H1 (cell line): ENCODE data around the gene LYVE1. TPM values are rescaled to one million over a fixed set of nuclear protein-coding genes. Genes with fewer than 3 reads are reported as not detected.
A peak's percentile ranks its signal among the peaks of the same experiment; 100 is the strongest.

Experiments used
- ASH2L ChIP-seq: fragments of 200-600, 300-600 bp; sonication (generic); IDR thresholded peaks from one replicate; pipeline ENCODE4 v1.7.1; 2017; ENCODE audit warnings: low read length
- CHD7 ChIP-seq: fragments of 300-600 bp; sonication (generic); IDR thresholded peaks from 2 replicates; pipeline ENCODE4 v1.7.1; 2012; ENCODE audit warnings: low read length, moderate library complexity, mild to moderate bottlenecking, inconsistent platforms; ENCODE audit not compliant: insufficient replicate concordance
- EZH2 ChIP-seq: fragments of 200-600 bp; sonication (generic); IDR thresholded peaks from 2 replicates; pipeline ENCODE4 v1.7.1; 2012; ENCODE audit warnings: low read depth, mild to moderate bottlenecking, moderate library complexity, low read length, inconsistent platforms; ENCODE audit not compliant: severe bottlenecking
- HDAC2 ChIP-seq, 2 experiments: fragments of 300-600 bp in 1 of 2; sonication (generic) in 1 of 2; IDR thresholded peaks; 2 replicates each; pipeline ENCODE4 v1.6.1; 2011 to 2012; ENCODE audit warnings: low read depth in 2 of 2, low read length in 2 of 2, mild to moderate bottlenecking in 2 of 2, moderate library complexity in 2 of 2, borderline replicate concordance in 1 of 2, inconsistent platforms in 1 of 2
- JUND ChIP-seq: IDR thresholded peaks from 2 replicates; pipeline ENCODE4 v1.6.1; 2011; ENCODE audit warnings: mild to moderate bottlenecking, improper control_type of control experiment, low read length
- NANOG ChIP-seq: IDR thresholded peaks from 2 replicates; pipeline ENCODE4 v1.6.1; 2011; ENCODE audit warnings: low read length, low read depth, mild to moderate bottlenecking, inconsistent platforms; ENCODE audit not compliant: insufficient read depth, poor library complexity, severe bottlenecking
- RFX5 ChIP-seq: IDR thresholded peaks from 2 replicates; pipeline ENCODE4 v1.6.1; 2011; ENCODE audit warnings: low read depth, low read length, improper control_type of control experiment, borderline replicate concordance
- RNF2 ChIP-seq: fragments of 200-900, 300-1000 bp; sonication (generic); IDR thresholded peaks from 2 replicates; pipeline ENCODE4 v1.7.1; 2016; ENCODE audit warnings: borderline replicate concordance, low read depth, mild to moderate bottlenecking, antibody characterized with exemption, low read length; ENCODE audit not compliant: poor library complexity, severe bottlenecking; ENCODE audit errors: missing control alignments
- SRF ChIP-seq: IDR thresholded peaks from 2 replicates; pipeline ENCODE4 v1.6.1; 2011; ENCODE audit warnings: mild to moderate bottlenecking, low read depth, low read length, moderate library complexity
- polyA plus RNA-seq, 7 experiments: library from polyadenylated mRNA; depleted of rRNA in 3 of 7; stranded (reverse) in 5 of 7; unstranded in 2 of 7; fragments of >200 nt in 5 of 7; fragments of 200-250 nt in 2 of 7; gene quantifications; 1 replicate in 5 of 7; 2 replicates in 1 of 7; 4 replicates in 1 of 7; pipeline versions ENCODE4 v1.2.1 to v1.2.3, GENCODE V29; 2011 to 2013; ENCODE audit warnings: missing spikeins in 2 of 7, mixed read lengths in 2 of 7
- total RNA-seq: library from RNA; stranded (reverse); fragmentation: NEBNext Ultra II Directional; extraction: Animal tissue kit (Norgen Biotek cat#: 25700); gene quantifications from 2 replicates; pipeline ENCODE4 v1.2.1, GENCODE V29; 2021

LYVE1 gene
- total and polyA plus RNA-seq, 2 of the 8 experiments (the other 6 are each of a cell fraction or from before 2014, with no cell fraction given) = 0.09 TPM; not detected in 1

- TF ChIP-seq EZH2 (no peak), SRF (peak; percentile 84), HDAC2 (IDR thresholded peaks at IDR 0.05; ENCODE audit: borderline replicate concordance in 1 of 2, low read depth in 2 of 2, low read length in 2 of 2) (0 out of 4 replicates have a peak, but pooled peaks of 1 of the 2 experiments have one; percentile 20), ASH2L (peak; percentile 57), NANOG (no peak), CHD7 (no peak), RFX5 (no peak), RNF2 (no peak), JUND (0 out of 2 replicates have a peak, but pooled peaks have one; percentile 38)
Measured at GRCh38 chr11:10540915-10541560, 27.4 kb downstream of the LYVE1 start, which contains the start of gene RNF141 (continued).
